Duodenal mucosa (tissue), 2 donors: Measurements from ENCODE around the gene SRSF1.
"Not testable (repeated sequence)": the region's sequence is repeated elsewhere in the genome, so short reads cannot be mapped to it uniquely, and the experiment has no call there.

Experiments used
- H3K27ac ChIP-seq: one replicate; pipeline ENCODE4 v1.7.0; 2013; ENCODE audit warnings: low read depth, low read length
- H3K27me3 ChIP-seq, 2 donors: one replicate each; pipeline ENCODE4 v1.7.0; 2013; ENCODE audit warnings: low read length in 2 of 2, control low read depth in 1 of 2; ENCODE audit not compliant: insufficient read depth in 2 of 2, control insufficient read depth in 1 of 2
- H3K36me3 ChIP-seq, 2 donors: one replicate each; pipeline ENCODE4 v1.7.0; 2013; ENCODE audit warnings: low read length in 2 of 2, control low read depth in 1 of 2; ENCODE audit not compliant: insufficient read depth in 2 of 2, control insufficient read depth in 1 of 2
- H3K4me1 ChIP-seq, 2 donors: one replicate each; pipeline ENCODE4 v1.7.0; 2013; ENCODE audit warnings: low read length in 2 of 2, control low read depth in 1 of 2; ENCODE audit not compliant: insufficient read depth in 2 of 2, control insufficient read depth in 1 of 2
- H3K4me3 ChIP-seq, 2 donors: one replicate each; pipeline ENCODE4 v1.7.0; 2013; ENCODE audit warnings: low read length in 2 of 2, low read depth in 1 of 2
- H3K9ac ChIP-seq, 2 donors: one replicate each; pipeline ENCODE4 v1.7.0; 2013; ENCODE audit warnings: low read length in 2 of 2, low read depth in 1 of 2
- H3K9me3 ChIP-seq, 2 donors: one replicate each; pipeline ENCODE4 v1.7.0; 2013; ENCODE audit warnings: low read length in 2 of 2, control low read depth in 1 of 2; ENCODE audit not compliant: control insufficient read depth in 1 of 2

The SRSF1 gene

GRCh38 chr17:57982452-57983170, 24.4 kb downstream of the SRSF1 start:
- Histone ChIP-seq H3K27ac (no peak overlapping the region), H3K4me1 (peaks cover 31 to 37% of the 10 kb centered on the region in 2 donors), H3K9ac (no peak overlapping the region), H3K4me3 (no peak overlapping the region), H3K27me3 (no peaks in the 10 kb centered on the region), H3K9me3 (no peaks in the 10 kb centered on the region), H3K36me3 (peaks cover 18 to 49% of the 10 kb centered on the region in 2 donors)

GRCh38 chr17:57980522-57980921, 26.5 kb downstream of the SRSF1 start:
- no peaks in the 10 kb centered on the region for H3K9me3 ChIP-seq
- H3K4me3 ChIP-seq, result no peak overlapping the region
- no peak overlapping the region for H3K9ac ChIP-seq
- peaks cover 32 to 68% of the 10 kb centered on the region in 2 donors for H3K36me3 ChIP-seq
- no peaks in the 10 kb centered on the region for H3K27me3 ChIP-seq
- H3K4me1 ChIP-seq, result peaks cover 18 to 27% of the 10 kb centered on the region in 2 donors
- H3K27ac ChIP-seq, result no peak overlapping the region

- Histone ChIP-seq H3K4me3 (no peak overlapping the region), H3K27ac (no peak overlapping the region), H3K9me3 (no peaks in the 10 kb centered on the region), H3K4me1 (peaks cover 10 to 12% of the 10 kb centered on the region in 2 donors), H3K9ac (no peak overlapping the region), H3K27me3 (no peaks in the 10 kb centered on the region), H3K36me3 (peaks cover 42 to 74% of the 10 kb centered on the region in 2 donors)
These were observed 28.0 kb downstream of the SRSF1 start for GRCh38 chr17:57979076-57979475.

- no peak overlapping the region for H3K9ac ChIP-seq
- no peak overlapping the region for H3K4me3 ChIP-seq
- no peaks in the 10 kb centered on the region for H3K27me3 ChIP-seq
- no peaks in the 10 kb centered on the region for H3K4me1 ChIP-seq
- H3K36me3 ChIP-seq, result peaks cover 43 to 81% of the 10 kb centered on the region in 2 donors
- H3K27ac ChIP-seq, result no peak overlapping the region
- no peaks in the 10 kb centered on the region for H3K9me3 ChIP-seq
These were observed 30.5 kb downstream of the SRSF1 start for GRCh38 chr17:57976594-57976993.

GRCh38 chr17:57975044-57975443, 32.0 kb downstream of the SRSF1 start:
- H3K4me1 ChIP-seq, result no peaks in the 10 kb centered on the region
- H3K9ac ChIP-seq, result no peak overlapping the region
- peaks cover 39 to 75% of the 10 kb centered on the region in 2 donors for H3K36me3 ChIP-seq
- H3K4me3 ChIP-seq, result no peak overlapping the region
- H3K9me3 ChIP-seq, result no peaks in the 10 kb centered on the region
- H3K27me3 ChIP-seq, result no peaks in the 10 kb centered on the region
- no peak overlapping the region for H3K27ac ChIP-seq

GRCh38 chr17:57974053-57974824, 32.8 kb downstream of the SRSF1 start:
- H3K4me1 ChIP-seq, H3K4me3 ChIP-seq, H3K9me3 ChIP-seq, H3K27me3 ChIP-seq, H3K9ac ChIP-seq, H3K27ac ChIP-seq: not testable (repeated sequence)
- peaks cover 39 to 69% of the 10 kb centered on the region in 2 donors for H3K36me3 ChIP-seq

- H3K4me3 ChIP-seq, result no peak overlapping the region
- no peaks in the 10 kb centered on the region for H3K27me3 ChIP-seq
- peaks cover 28 to 50% of the 10 kb centered on the region in 2 donors for H3K36me3 ChIP-seq
- no peaks in the 10 kb centered on the region for H3K9me3 ChIP-seq
- H3K4me1 ChIP-seq, result no peaks in the 10 kb centered on the region
- H3K9ac ChIP-seq, result no peak overlapping the region
- no peak overlapping the region for H3K27ac ChIP-seq
These were observed 34.9 kb downstream of the SRSF1 start for GRCh38 chr17:57972151-57972550.

GRCh38 chr17:57971572-57971971, 35.5 kb downstream of the SRSF1 start:
- H3K4me1 ChIP-seq, result no peaks in the 10 kb centered on the region
- no peak overlapping the region for H3K4me3 ChIP-seq
- no peaks in the 10 kb centered on the region for H3K9me3 ChIP-seq
- peaks cover 24 to 44% of the 10 kb centered on the region in 2 donors for H3K36me3 ChIP-seq
- no peaks in the 10 kb centered on the region for H3K27me3 ChIP-seq
- no peak overlapping the region for H3K27ac ChIP-seq
- no peak overlapping the region for H3K9ac ChIP-seq

- H3K36me3 ChIP-seq, result peaks cover 15 to 36% of the 10 kb centered on the region in 2 donors
- H3K27ac ChIP-seq, result no peak overlapping the region
- H3K4me3 ChIP-seq, result no peak overlapping the region
- peaks cover 0 to 4% of the 10 kb centered on the region in 2 donors for H3K27me3 ChIP-seq
- H3K9me3 ChIP-seq, result no peaks in the 10 kb centered on the region
- H3K4me1 ChIP-seq, result no peaks in the 10 kb centered on the region
- H3K9ac ChIP-seq, result no peak overlapping the region
These were observed 36.3 kb downstream of the SRSF1 start for GRCh38 chr17:57970710-57971109.

GRCh38 chr17:57968456-57968855, 38.6 kb downstream of the SRSF1 start:
- Histone ChIP-seq H3K9me3 (no peaks in the 10 kb centered on the region), H3K4me3 (no peak overlapping the region), H3K27me3 (peaks cover 0 to 4% of the 10 kb centered on the region in 2 donors), H3K27ac (no peak overlapping the region), H3K9ac (no peak overlapping the region), H3K4me1 (no peaks in the 10 kb centered on the region), H3K36me3 (peaks cover 5 to 15% of the 10 kb centered on the region in 2 donors)
